Caco-2 (cell line): ENCODE measurements around the gene KCNJ11. TPM values are rescaled to one million over a fixed set of nuclear protein-coding genes. Genes with fewer than 3 reads are reported as not detected.

Experiments
- BruUV-seq: library from RNA; stranded (reverse); fragments of 400-500 nt; replicated peaks from 2 replicates; lab custom pipeline; 2021; lab: Mats Ljungman, UMichigan
- CTCF ChIA-PET: fragments of 300-600 bp; sonication (Branson Sonifier 250); formaldehyde crosslinking; loops from one replicate; lab custom pipeline; 2022; ENCODE audit warnings: antibody characterized with exemption; lab: Charles Lee
- POLR2A ChIA-PET: fragments of 300-600 bp; sonication (Branson Sonifier 250); formaldehyde crosslinking; loops from one replicate; lab custom pipeline; 2022; ENCODE audit warnings: antibody characterized with exemption; lab: Charles Lee
- DNase-seq, 2 experiments: peaks; one replicate each; pipeline versions ENCODE4 v3.0.0 to v3.0.0-alpha.2; 2020 to 2022
- H3K27me3 ChIP-seq: replicated peaks from 2 replicates; pipeline ENCODE4 v1.6.0; 2011; ENCODE audit warnings: low read length; ENCODE audit not compliant: control insufficient read depth, insufficient read depth
- H3K36me3 ChIP-seq: 2 replicates; pipeline ENCODE4 v1.5.1; 2011; ENCODE audit warnings: low read length; ENCODE audit not compliant: control insufficient read depth, insufficient read depth
- H3K4me1 ChIP-seq: fragments of 250-450 bp; sonication (Bioruptor Pico); 2 replicates; pipeline ENCODE4 v1.5.1; 2020; ENCODE audit warnings: mild to moderate bottlenecking
- H3K4me3 ChIP-seq: 2 replicates; pipeline ENCODE4 v1.5.1; 2011; ENCODE audit warnings: low read depth, mild to moderate bottlenecking, control low read depth, low read length
- H3K9me3 ChIP-seq: fragments of 250-450 bp; sonication (Bioruptor Pico); 2 replicates; pipeline ENCODE4 v1.5.1; 2020; ENCODE audit warnings: mild to moderate bottlenecking, moderate library complexity
- H3K27ac Mint-ChIP-seq: one replicate; pipeline ENCODE4 v1.8.0; 2022; ENCODE audit warnings: mixed read lengths; ENCODE audit not compliant: unreplicated experiment
- H3K27me3 Mint-ChIP-seq: one replicate; pipeline ENCODE4 v1.8.0; 2022; ENCODE audit warnings: mixed read lengths; ENCODE audit not compliant: insufficient read depth, unreplicated experiment
- H3K36me3 Mint-ChIP-seq: one replicate; pipeline ENCODE4 v1.8.0; 2022; ENCODE audit warnings: mild to moderate bottlenecking, mixed read lengths; ENCODE audit not compliant: insufficient read depth, unreplicated experiment
- H3K4me1 Mint-ChIP-seq: one replicate; pipeline ENCODE4 v1.8.0; 2022; ENCODE audit warnings: low read depth, mixed read lengths; ENCODE audit not compliant: unreplicated experiment
- H3K4me3 Mint-ChIP-seq: one replicate; pipeline ENCODE4 v1.8.0; 2022; ENCODE audit warnings: mild to moderate bottlenecking, moderate library complexity, mixed read lengths; ENCODE audit not compliant: unreplicated experiment
- H3K9me3 Mint-ChIP-seq: one replicate; pipeline ENCODE4 v1.8.0; 2022; ENCODE audit warnings: mixed read lengths; ENCODE audit not compliant: unreplicated experiment
- intact Hi-C: fragments of 100-400 bp; cut with micrococcal nuclease; formaldehyde crosslinking; loops from one replicate; pipeline ENCODE4 v1.10.0; 2022; ENCODE audit not compliant: unreplicated experiment
- total RNA-seq: library from RNA; stranded (reverse); gene quantifications from 2 replicates; pipeline ENCODE4 v1.2.3, GENCODE V29; 2022
- TF ChIP-seq, protein P1 (sequence below), 2 experiments: fragments of 200-600 bp in 1 of 2; IDR thresholded peaks; 1 replicate in 1 of 2; 2 replicates in 1 of 2; pipeline versions ENCODE4 v1.5.1 to v1.8.0; 2011 to 2022; ENCODE audit warnings: antibody characterized with exemption in 1 of 2, control low read depth in 1 of 2, inconsistent platforms in 1 of 2, low read depth in 1 of 2, low read length in 1 of 2, mild to moderate bottlenecking in 1 of 2, moderate library complexity in 1 of 2; ENCODE audit not compliant: insufficient read depth in 1 of 2, severe bottlenecking in 1 of 2, unreplicated experiment in 1 of 2

Gene KCNJ11
- total RNA-seq, 1 experiment from 2014 or later: 3.4 TPM

DNA sequence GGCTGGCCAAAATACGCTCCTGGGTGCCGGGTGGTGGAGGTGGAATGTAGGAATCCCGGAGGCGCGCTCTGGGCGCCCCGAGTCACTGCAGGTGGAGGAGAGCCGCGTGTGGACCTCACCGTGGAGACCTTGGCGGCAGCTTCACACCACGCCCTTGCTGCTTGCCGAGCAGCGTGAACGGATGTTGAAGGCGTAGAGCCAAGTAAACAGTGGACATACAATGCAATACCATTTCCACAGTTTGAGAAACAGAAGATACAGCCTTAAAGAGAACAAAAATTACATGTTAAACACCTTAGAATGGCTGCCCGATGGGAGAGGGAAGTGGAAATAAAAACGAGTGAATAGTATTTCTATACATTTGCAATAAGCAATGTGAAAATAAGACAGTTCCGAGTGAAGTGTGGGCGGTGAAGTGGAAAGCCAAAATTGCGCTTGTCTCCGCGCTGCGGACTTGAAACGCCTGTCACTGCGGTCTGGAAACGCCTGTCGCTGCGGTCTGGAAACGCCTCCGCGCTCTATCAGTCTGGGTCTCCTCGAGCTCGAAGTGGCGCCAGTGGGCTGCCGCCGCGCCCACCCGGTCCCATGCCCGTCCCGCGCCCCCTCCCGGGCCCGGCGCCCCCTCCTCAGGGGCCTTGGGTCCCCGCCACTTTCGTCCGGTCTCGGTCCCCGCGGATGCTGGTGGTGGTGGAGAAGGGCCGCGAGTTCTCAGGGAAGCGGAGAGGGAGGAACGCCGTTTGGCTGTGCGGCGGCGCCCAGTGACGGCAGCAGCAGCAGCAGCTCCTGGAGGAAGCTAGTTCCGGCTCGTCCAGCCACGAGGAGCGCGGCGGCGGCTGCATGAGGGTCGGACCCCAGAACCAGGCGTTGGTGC lies 35.3 kb downstream of the KCNJ11 start:
- peaks cover 14% of the 10 kb centered on the region for H3K4me1 Mint-ChIP-seq
- intact Hi-C loops: loop anchor here (1.0 to 2.0 kb wide), 4 partner anchors 31 to 144 kb away; partner anchors contain the start of gene NUCB2
- H3K36me3 Mint-ChIP-seq: peaks cover 11% of the 10 kb centered on the region
- no peaks in the 10 kb centered on the region for H3K36me3 ChIP-seq
- CTCF ChIA-PET: interaction anchor here (0.9 to 1.3 kb wide), 6 partner anchors 8 to 123 kb away, joined by 3 to 6 read pairs (median 4); partner anchors contain the start of gene KCNJ11
- TF ChIP-seq, protein P1, sequence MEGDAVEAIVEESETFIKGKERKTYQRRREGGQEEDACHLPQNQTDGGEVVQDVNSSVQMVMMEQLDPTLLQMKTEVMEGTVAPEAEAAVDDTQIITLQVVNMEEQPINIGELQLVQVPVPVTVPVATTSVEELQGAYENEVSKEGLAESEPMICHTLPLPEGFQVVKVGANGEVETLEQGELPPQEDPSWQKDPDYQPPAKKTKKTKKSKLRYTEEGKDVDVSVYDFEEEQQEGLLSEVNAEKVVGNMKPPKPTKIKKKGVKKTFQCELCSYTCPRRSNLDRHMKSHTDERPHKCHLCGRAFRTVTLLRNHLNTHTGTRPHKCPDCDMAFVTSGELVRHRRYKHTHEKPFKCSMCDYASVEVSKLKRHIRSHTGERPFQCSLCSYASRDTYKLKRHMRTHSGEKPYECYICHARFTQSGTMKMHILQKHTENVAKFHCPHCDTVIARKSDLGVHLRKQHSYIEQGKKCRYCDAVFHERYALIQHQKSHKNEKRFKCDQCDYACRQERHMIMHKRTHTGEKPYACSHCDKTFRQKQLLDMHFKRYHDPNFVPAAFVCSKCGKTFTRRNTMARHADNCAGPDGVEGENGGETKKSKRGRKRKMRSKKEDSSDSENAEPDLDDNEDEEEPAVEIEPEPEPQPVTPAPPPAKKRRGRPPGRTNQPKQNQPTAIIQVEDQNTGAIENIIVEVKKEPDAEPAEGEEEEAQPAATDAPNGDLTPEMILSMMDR (IDR thresholded peaks at IDR 0.05; ENCODE audit: insufficient read depth in 1 of 2, low read depth in 1 of 2, low read length in 1 of 2, severe bottlenecking in 1 of 2, unreplicated experiment in 1 of 2): no peak
- H3K4me1 ChIP-seq: peaks cover 4% of the 10 kb centered on the region
- no TSS peak for BruUV-seq
- H3K27me3 ChIP-seq: no peaks in the 10 kb centered on the region
- POLR2A ChIA-PET: interaction anchor here (1.0 kb wide), 1 partner anchor 145 kb away, joined by 4 read pairs; the partner anchor contains the start of gene PIK3C2A
- peak overlapping the region; percentile 72 for H3K27ac Mint-ChIP-seq
- peak; percentile 87 to 91 for DNase-seq
- H3K9me3 Mint-ChIP-seq: no peaks in the 10 kb centered on the region
- H3K4me3 Mint-ChIP-seq: peak overlapping the region; percentile 91
- H3K9me3 ChIP-seq: no peaks in the 10 kb centered on the region
- peak overlapping the region; percentile 61 for H3K4me3 ChIP-seq
- H3K27me3 Mint-ChIP-seq: no peaks in the 10 kb centered on the region

DNA sequence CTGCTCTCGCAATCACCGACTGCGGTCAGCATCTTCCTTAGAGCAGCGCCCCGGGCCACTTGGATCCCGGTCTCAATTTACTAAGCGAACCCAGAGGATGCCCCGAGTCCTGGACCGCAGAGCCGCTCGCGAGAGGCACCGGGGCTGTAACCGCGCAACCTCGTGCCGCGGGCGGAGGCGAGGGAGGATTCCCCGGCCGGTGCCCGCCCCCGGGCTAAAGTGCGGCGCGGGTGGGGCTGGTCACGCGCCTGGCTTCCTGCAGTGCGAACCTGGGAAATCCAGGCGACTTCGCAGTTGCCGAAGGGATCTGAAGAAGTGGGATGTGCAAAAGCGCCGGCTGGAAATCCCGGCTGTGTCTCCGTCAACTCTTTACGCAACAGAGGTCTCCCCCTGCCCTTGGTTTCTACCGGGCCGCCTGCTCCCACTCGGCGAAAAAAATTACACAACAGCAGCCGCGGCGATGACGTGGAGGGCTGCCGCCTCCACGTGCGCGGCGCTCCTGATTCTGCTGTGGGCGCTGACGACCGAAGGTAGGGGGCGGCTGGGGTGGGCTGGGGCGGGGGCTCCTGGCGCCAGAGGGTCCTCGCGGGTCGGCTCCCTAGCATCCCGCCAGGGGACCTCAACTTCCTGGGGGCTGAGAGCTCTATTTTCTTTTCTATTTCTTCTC lies 36.8 kb downstream of the KCNJ11 start, which contains the start of gene NCR3LG1:
Gene NCR3LG1, plus strand, starts transcription at position 291 of the 667 bp plus-strand sequence. Its CDS starts 170 bp downstream, at position 461.
- Histone ChIP-seq H3K36me3 (no peaks in the 10 kb centered on the region), H3K4me3 (peak within 1 kb of the TSS; percentile 61), H3K4me1 (peaks cover 4% of the 10 kb centered on the region), H3K9me3 (no peaks in the 10 kb centered on the region), H3K27me3 (no peaks in the 10 kb centered on the region)
- TSS peak; percentile 20 for BruUV-seq
- H3K36me3 Mint-ChIP-seq: peaks cover 11% of the 10 kb centered on the region
- peaks cover 4% of the 10 kb centered on the region for H3K27me3 Mint-ChIP-seq
- H3K9me3 Mint-ChIP-seq: no peaks in the 10 kb centered on the region
- intact Hi-C loops: loop anchor here (2.0 kb wide), 2 partner anchors 75 to 121 kb away; partner anchors contain the start of gene NUCB2
- TF ChIP-seq, protein P1 (IDR thresholded peaks at IDR 0.05; ENCODE audit: insufficient read depth in 1 of 2, low read depth in 1 of 2, low read length in 1 of 2, severe bottlenecking in 1 of 2, unreplicated experiment in 1 of 2): no peak
- POLR2A ChIA-PET: interaction anchor here (0.6 to 0.7 kb wide), 5 partner anchors 28 to 613 kb away, joined by 3 to 10 read pairs (median 5); partner anchors contain the start of gene C11orf58
- peak; percentile 72 to 75 for DNase-seq
- peaks cover 14% of the 10 kb centered on the region for H3K4me1 Mint-ChIP-seq
- peak within 1 kb of the TSS; percentile 91 for H3K4me3 Mint-ChIP-seq
- CTCF ChIA-PET: interaction anchor here (0.6 to 0.8 kb wide), 4 partner anchors 46 to 426 kb away, joined by 3 to 7 read pairs (median 5); no protein-coding TSS in a partner anchor
- H3K27ac Mint-ChIP-seq: peak within 1 kb of the TSS; percentile 72

DNA sequence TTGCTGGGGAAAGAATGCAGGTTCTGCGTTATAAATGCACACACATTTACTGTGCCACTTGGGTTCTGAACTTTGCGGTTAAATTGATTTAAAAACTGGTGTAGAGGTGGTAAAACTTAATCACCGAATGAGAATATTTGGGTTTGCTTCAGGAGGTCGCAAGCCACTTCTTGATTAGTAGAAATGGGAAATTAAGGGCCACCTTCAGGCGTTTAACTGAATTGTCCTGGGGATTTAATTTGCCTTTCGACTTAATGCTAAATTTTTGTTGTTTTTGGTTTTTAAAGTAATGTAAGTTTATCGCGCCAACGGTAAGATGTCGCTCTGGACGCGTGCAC lies 37.3 kb downstream of the KCNJ11 start:
- H3K27me3 Mint-ChIP-seq: peaks cover 4% of the 10 kb centered on the region

More for the DNA sequence above, 37.3 kb downstream of the KCNJ11 start:
- H3K36me3 ChIP-seq: no peaks in the 10 kb centered on the region
- intact Hi-C loops: no loop called here
- peaks cover 11% of the 10 kb centered on the region for H3K36me3 Mint-ChIP-seq
- TF ChIP-seq, protein P1 (IDR thresholded peaks at IDR 0.05; ENCODE audit: insufficient read depth in 1 of 2, low read depth in 1 of 2, low read length in 1 of 2, severe bottlenecking in 1 of 2, unreplicated experiment in 1 of 2): peak in 1 of 2 experiments; percentile 17
- H3K4me1 ChIP-seq: peaks cover 4% of the 10 kb centered on the region
- no peak for DNase-seq
- ChIA-PET POLR2A (no interaction called here), CTCF (no interaction called here)
- H3K9me3 ChIP-seq: no peaks in the 10 kb centered on the region
- no peak overlapping the region for H3K27ac Mint-ChIP-seq
- H3K4me3 Mint-ChIP-seq: peak overlapping the region; percentile 91
- H3K27me3 ChIP-seq: no peaks in the 10 kb centered on the region
- H3K9me3 Mint-ChIP-seq: no peaks in the 10 kb centered on the region
- BruUV-seq: no TSS peak
- H3K4me1 Mint-ChIP-seq: peaks cover 14% of the 10 kb centered on the region
- H3K4me3 ChIP-seq: peak overlapping the region; percentile 61
